Activated CD4-positive, alpha-beta T cell treated with anti-CD3 and anti-CD28 coated beads for 1 hour (primary cell): ENCODE results near the gene KCNB1.
"Not testable (repeated sequence)": the region's sequence is repeated elsewhere in the genome, so short reads cannot be mapped to it uniquely, and the experiment has no call there.

Source experiments
- DNase-seq: peaks from one replicate; pipeline ENCODE4 v3.0.0-alpha.2; 2020

KCNB1 gene

GRCh38 chr20:49432550-49432949 is 49.9 kb downstream of the KCNB1 start:
- no peak for DNase-seq

DNA sequence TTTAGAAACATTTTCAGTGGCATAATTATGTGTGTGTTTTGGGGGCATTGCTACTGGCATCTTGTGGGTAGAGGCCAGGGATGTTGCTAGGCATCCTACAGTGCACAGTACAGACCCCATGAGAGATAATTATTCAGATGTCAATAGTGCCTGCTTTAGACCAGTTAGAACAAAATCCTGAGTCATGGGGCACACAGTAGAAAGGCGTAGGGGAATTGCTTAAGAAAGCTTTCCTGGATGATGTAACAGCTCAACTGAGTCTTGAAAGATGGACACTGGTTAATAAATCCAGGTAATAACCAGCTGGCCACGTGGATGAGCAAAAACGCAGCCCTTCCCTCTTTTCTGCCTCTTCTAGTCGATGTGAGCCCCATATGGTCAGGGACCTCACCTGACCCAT is 51.1 kb downstream of the KCNB1 start:
- no peak for DNase-seq

GRCh38 chr20:49430320-49430719 is 52.1 kb downstream of the KCNB1 start:
- no peak for DNase-seq

DNA sequence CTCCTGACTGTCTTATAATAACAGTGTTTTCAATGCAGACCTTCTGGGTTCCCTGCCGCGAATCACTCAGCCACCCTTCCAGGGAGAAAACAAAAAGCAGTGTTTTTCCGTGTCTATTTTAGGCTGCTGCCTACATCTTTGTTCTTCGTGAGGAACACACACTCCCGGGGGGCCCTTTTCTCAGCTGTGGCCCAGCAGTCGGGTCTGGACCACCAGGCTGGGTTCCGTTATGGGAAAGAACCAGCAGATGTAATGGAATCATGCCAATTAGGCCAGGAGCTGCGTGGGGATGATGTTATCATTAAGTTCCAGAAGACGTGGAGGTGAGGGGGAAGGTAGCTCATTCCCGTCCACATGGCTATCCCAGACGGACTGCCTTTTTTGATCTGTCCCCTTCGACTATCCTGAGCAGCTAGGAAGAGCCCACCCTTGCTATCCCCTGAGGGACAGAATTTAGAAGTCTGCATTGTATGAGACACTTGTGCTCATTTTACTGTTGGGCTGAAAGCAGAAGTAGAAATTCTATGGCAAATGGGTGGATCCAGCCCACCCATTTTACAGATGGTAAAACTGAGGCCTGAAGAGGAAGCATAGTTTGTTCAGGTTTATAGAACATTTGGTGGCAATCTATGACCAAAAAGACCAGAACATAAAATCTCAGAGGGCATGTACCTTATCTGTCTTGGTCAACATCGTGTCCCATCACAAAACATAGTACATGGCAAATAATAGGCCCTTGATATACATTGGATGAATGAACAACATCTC is 54.5 kb downstream of the KCNB1 start:
- DNase-seq = no peak

DNA sequence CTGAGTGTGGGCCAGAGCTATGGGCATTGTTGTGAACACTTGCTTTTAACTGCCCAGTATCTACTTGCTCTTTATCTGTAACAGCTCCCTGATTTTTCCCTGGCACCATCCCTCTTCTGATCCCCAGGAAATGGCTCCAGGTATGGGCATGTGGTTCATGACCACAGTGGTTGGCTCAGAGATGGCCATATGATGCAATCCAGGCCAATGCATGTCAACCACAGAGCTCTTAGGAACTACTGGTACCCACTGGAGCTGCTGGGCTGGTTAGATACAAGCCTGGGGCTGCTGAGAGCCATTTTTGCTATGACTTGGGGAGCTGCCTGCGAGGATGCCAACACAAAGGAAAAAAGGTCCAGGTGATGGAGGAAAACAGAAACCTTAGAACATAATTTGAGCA is 55.6 kb downstream of the KCNB1 start:
- DNase-seq = no peak

GRCh38 chr20:49426395-49426794 is 56.1 kb downstream of the KCNB1 start:
- no peak for DNase-seq

DNA sequence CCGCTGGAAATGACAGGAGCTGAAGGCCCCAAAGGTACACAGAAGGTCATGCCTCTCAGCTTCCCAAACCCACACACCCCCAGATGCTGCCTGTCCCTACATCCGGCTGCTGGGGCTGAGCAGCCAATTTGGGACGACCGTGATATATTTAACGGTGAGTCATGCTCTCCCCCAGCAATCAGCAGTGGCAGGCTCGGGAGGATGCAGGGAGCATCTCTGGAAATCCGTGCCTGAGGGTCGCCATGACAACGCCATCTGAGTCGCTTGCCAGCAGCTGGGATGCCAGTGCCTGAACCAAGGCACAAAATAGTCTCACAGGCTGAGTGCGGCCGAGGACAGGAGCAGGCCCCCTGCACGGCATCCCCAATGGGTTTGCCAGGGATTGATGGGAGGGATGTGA is 57.9 kb downstream of the KCNB1 start:
- no peak for DNase-seq

DNA sequence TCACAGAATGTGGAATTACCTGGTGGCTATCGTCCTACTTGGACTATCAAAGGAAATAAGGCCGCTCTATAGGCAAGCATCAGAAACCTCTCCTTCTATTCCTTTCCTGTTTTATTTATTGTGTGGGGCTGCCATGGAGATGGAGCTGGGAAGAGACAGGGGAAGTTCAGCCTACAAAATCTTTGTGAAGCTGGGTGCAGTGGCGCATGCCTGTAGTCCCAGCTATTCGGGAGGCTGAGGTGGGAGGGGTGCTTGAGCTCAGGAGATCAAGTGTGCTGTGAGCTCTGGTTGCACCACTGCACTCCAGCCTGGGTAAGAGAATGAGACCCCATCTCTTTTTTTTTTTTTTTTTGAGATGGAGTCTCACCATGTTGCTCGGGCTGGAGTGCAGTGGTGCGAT is 60.3 kb downstream of the KCNB1 start:
- no peak for DNase-seq

GRCh38 chr20:49420811-49421295 is 61.6 kb downstream of the KCNB1 start:
- no peak for DNase-seq

DNA sequence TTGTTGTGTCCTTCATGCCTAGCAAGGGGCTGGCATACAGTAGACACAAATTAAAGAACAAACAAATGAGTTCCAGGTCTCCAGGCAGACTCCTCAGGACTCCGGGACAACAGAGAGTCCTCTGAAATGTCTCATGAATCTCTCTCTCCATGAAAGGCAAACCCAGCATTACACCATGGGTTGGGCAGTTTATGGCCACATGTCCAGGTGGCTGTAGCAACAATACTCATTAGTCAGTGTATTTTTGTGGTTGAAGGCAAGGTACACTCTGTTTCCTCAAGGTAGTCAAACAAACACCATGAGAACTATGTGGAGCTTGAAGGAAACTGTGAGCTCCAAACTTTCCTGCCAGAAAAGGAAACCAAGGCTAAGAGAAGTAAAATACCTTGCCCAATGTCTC is 62.2 kb downstream of the KCNB1 start:
- DNase-seq = no peak

GRCh38 chr20:49419785-49420184 is 62.7 kb downstream of the KCNB1 start:
- no peak for DNase-seq

DNA sequence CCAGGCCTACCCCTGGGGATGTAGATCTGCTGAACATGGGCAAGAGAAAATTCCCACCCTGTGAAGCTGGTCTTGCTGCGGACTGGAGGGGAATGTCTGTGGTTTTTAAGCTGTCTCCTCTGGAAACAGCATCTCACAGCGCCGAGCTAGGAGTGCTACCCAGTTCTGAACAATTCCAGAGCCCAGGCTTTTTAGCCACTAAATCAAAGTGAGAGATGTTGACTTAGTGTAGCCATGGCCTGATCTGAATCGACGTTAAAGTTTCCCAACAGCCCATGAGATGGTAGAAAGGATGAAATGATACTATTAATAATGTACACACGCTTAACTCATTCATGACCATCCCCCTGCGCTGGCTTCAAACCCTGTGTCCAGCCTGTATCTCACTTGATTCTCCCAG is 63.7 kb downstream of the KCNB1 start:
- no peak for DNase-seq

DNA sequence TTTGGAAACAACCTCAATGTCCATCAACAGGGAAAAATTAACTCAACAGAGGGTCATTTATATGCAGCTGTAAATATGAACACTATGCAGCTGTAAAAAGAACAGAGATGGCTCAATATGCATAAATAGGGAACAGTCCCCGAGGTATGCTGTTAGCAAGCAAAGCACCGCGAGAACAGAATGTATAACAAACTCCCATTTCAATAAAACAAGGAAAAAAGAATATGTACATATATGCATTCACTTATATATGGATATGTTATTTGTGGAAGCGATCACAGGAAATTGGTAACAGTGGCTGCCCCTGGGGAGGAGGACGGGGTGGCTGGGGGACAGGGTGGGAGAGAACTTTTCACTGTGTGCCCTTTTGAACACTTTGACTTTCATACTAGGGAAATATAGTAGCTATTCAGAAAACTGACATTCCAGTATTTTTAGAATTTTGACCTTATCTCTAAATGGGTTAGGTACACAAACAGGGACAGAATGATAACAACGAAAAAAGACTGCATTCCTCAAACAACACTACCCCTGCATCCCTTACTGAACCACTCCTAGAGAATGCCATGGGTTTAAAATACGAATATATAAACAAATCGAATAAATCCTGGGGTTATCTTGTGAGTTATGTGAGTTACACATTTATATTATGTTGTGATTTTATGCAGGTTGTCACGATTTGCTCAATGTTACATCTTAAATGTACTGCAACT is 64.5 kb downstream of the KCNB1 start:
- no peak for DNase-seq

DNA sequence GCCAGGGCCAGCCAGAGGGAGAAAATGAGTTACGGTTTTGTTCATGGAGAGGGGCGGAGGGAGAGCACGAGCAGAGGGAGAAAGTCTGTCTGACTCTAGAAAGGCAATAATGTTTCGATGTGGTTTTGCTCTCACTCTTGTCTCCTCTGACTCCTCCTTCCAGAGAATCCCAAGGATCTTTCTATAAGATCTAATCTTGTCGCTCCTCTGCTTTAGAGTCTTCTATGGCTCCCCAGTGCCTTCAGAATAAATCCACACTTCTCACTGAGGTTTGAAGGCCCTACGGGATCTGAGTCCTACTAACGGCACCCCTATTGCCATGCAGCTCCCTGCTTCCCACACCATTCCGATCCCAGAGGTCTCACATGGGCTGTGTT is 66.8 kb downstream of the KCNB1 start:
- no peak for DNase-seq

DNA sequence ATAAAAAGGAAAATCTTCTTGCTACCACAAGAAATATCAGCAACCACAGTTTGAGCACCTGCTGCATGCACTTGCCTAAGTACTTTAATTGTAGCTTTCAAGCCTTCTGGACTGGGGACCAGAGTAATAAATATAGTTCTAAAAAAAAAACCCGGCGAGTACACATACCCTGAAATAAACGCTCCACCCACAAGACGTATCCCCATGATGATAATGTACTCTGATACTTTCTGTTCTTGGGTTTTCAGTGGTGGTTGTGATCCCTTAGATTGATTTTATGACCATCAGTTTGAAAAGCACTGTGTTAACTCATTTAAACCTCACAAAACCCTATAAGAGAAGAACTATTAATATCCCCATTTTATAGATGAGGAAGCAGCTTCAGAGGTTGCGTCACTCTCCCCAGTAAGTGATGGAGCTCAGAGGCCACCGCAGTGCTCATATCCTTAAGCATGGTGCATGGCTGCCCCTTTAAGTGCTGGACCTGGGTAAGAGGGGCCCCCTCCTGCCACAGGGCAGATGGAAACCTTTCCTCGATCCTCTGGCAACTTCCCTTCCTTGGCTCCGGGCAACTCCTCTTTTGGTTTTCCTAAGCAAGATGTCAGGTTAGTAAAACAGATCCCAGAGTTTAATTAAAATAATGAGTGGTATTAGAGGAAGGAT is 67.3 kb downstream of the KCNB1 start:
- DNase-seq = no peak

GRCh38 chr20:49413677-49414076 is 68.8 kb downstream of the KCNB1 start:
- no peak for DNase-seq

DNA sequence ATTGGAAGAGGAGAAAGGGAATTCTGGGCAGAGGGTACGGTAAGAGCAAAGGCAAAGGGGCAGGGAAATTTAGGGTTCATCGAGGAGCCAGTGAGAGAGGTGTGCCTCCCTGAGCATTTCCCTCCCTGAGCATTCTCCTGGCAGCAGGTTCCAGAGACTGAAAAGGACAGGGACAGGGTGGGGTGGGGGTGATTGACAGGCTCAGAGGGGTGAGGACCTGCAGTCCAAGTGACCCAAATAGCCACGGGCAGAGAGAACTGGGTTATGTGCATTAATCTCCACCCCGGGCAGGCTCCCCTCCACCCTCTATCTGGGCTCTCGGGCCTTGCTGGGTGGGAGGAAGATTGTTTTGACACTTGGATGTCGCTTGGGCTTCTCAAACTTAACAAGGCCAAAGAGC is 69.5 kb downstream of the KCNB1 start:
- DNase-seq = no peak

DNA sequence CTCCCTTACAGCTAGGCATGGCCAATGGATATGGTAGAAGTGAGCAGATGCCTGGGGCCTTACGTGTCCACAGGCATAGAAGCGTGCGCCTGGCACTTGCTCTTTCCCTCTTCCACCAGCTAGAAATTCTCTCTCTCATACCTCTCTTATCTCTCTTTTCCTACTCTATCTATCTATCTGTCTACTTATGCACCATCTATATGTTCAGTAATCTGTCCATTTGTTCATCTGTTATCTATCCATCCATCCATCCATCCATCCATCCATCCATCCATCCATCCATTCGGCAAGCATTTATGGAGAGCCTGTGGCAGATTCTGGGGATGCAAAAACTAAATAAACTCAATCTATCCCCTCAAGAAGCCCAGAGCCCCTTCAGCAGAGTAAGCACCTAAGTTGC is 70.2 kb downstream of the KCNB1 start:
- DNase-seq = no peak

- DNase-seq = no peak
These were observed 71.1 kb downstream of the KCNB1 start for GRCh38 chr20:49411221-49411925.

- DNase-seq = not testable (repeated sequence)
These were observed 72.4 kb downstream of the KCNB1 start for GRCh38 chr20:49409975-49410621.

GRCh38 chr20:49409302-49409974 is 73.0 kb downstream of the KCNB1 start:
- no peak for DNase-seq

GRCh38 chr20:49408509-49409104 is 73.9 kb downstream of the KCNB1 start:
- no peak for DNase-seq
